HS-27A (cell line): Measurements from ENCODE around the gene EN2.

Experiments used
- DNase-seq: peaks from one replicate; pipeline ENCODE4 v3.0.0-alpha.2; 2012; ENCODE audit warnings: low read depth, missing footprints

Gene EN2

GRCh38 chr7:155464183-155464582 is 6.3 kb downstream of the EN2 start:
- no peak for DNase-seq

- no peak for DNase-seq
Measured at GRCh38 chr7:155464948-155465739, 7.2 kb downstream of the EN2 start.

GRCh38 chr7:155465761-155466141 is 7.8 kb downstream of the EN2 start:
- DNase-seq = no peak

- DNase-seq = no peak
Measured at GRCh38 chr7:155466142-155466813, 8.3 kb downstream of the EN2 start.

- DNase-seq = no peak
Measured at GRCh38 chr7:155466814-155467733, 9.1 kb downstream of the EN2 start.

- no peak for DNase-seq
Measured at GRCh38 chr7:155467846-155468784, 10.2 kb downstream of the EN2 start.

GRCh38 chr7:155468785-155469148 is 10.8 kb downstream of the EN2 start:
- no peak for DNase-seq

- DNase-seq = no peak
Measured at GRCh38 chr7:155469311-155470185, 11.6 kb downstream of the EN2 start.

- DNase-seq = no peak
Measured at GRCh38 chr7:155470186-155470487, 12.2 kb downstream of the EN2 start.

GRCh38 chr7:155470686-155471638 is 13.0 kb downstream of the EN2 start:
- no peak for DNase-seq

- DNase-seq = no peak
Measured at GRCh38 chr7:155471718-155472117, 13.8 kb downstream of the EN2 start.

GRCh38 chr7:155477476-155477875 is 19.5 kb downstream of the EN2 start:
- DNase-seq = no peak

- no peak for DNase-seq
Measured at GRCh38 chr7:155481764-155482163, 23.8 kb downstream of the EN2 start.

GRCh38 chr7:155482511-155483183 is 24.7 kb downstream of the EN2 start:
- DNase-seq = no peak

- no peak for DNase-seq
Measured at GRCh38 chr7:155483245-155483644, 25.3 kb downstream of the EN2 start.

- DNase-seq = no peak
Measured at GRCh38 chr7:155483868-155484325, 26.0 kb downstream of the EN2 start.

GRCh38 chr7:155484483-155485399 is 26.8 kb downstream of the EN2 start:
- no peak for DNase-seq
